Suppressor macrophage (primary cell): Measurements from ENCODE around the gene CHST3.

ENCODE experiments used
- DNase-seq, 4 experiments: peaks; one replicate each; pipeline ENCODE4 v3.0.0-alpha.2; 2020 to 2022

CHST3 gene

GRCh38 chr10:72056932-72057751 lies 92.9 kb downstream of the CHST3 start:
- DNase-seq: no peak

- no peak for DNase-seq
Measured at GRCh38 chr10:72058347-72058898, 94.2 kb downstream of the CHST3 start.

- DNase-seq: no peak
Measured at GRCh38 chr10:72058989-72059842, 95.0 kb downstream of the CHST3 start.

- DNase-seq: no peak
Measured at GRCh38 chr10:72059843-72060822, 95.9 kb downstream of the CHST3 start.

- DNase-seq: peak in 1 of 4 experiments; percentile 15
Measured at GRCh38 chr10:72061491-72061890, 97.3 kb downstream of the CHST3 start.

GRCh38 chr10:72061930-72062329 lies 97.7 kb downstream of the CHST3 start:
- DNase-seq: no peak

GRCh38 chr10:72062382-72062781 lies 98.2 kb downstream of the CHST3 start:
- no peak for DNase-seq
